HT-29 (cell line): Measurements from ENCODE around the gene KRT4. TPM values are rescaled to one million over a fixed set of nuclear protein-coding genes. Genes with fewer than 3 reads are reported as not detected.

Experiments
- DNase-seq: peaks from one replicate; pipeline ENCODE4 v3.0.0-alpha.2; 2015; ENCODE audit warnings: low spot score
- total RNA-seq: library from RNA; depleted of rRNA; stranded (reverse); fragments of >200 nt; shearing (Covaris generic); gene quantifications from 2 replicates; pipeline ENCODE4 v1.2.3, GENCODE V29; 2014

The KRT4 gene
- total RNA-seq, 1 experiment from 2014 or later = not detected

DNA sequence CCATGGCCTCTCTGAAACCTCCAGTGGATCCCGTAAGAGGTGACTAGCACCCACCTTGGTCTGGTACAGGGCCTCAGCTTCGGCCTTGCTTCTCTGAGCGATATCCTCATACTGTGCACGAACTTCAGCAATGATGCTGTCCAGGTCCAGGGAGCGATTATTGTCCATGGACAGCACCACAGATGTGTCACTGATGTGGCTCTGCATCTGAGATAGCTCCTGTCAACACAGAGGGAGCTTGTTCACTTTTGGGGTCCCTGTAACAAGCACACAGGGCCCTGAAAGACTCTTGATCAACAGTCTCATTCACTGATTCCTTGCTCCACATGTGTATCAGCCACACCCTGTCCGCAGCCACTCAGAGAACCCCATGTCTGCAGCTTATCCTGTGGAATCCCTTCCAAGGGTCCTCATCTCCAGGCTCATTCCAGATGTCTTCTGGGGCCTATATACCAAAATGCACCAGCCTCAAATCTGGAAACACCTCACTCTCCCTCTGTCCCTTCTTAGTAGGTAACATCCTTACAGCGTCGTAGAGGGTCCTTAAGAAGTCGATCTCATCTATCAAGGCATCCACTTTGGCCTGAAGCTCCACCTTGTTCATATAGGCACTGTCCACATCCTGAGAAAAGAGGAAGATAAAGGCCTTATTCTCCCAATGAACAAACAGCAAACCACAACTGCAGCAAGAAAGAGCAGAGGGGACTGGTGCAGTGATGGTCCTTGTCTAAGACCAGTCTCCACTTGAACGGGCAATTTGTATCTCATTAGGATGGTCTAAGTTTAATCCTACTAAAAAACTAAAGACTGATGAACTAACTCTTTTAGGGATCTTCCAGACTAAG is 21.5 kb downstream of the KRT4 start:
- no peak for DNase-seq

DNA sequence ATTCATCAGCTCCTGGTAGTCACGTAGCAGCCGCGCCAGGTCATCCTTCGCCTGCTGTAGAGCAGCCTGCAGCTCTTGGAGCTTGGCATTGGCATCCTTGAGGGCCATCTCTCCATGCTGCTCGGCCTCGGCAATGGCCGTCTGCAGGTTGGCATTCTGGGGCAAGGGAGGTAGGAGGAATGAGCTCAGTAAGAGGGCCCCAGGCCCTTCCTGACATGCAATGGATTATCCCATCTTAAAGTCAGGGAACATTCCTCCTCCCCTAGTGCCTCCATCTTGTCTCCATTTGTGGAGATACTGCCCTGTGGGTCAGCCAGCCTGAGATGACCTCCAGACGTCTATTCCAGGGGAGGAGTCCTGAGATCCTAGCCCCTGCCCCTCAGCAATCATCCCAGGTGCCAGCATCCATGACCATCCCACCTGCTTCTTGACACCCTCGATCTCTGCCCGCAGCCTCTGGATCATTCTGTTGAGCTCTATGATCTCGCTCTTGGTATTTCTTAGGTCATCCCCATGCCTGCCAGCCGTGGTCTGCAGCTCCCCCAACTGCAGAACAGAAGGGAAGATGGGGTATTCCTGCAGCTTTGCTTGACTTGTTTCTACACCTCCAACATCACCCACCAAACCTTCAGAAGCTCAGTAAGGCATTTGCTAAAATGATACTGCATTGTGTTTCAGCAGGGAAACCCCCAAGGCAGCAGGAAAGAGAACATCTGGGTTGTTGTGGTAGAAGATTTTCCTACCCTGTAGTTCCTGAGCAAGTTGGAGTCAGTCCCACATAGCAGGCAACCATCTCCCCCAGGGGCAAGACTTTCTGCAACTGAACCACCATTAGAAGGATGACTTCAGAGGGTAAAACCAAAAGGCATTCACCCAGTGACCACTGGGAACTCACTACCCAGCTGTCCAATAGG is 22.4 kb downstream of the KRT4 start:
- DNase-seq = no peak

DNA sequence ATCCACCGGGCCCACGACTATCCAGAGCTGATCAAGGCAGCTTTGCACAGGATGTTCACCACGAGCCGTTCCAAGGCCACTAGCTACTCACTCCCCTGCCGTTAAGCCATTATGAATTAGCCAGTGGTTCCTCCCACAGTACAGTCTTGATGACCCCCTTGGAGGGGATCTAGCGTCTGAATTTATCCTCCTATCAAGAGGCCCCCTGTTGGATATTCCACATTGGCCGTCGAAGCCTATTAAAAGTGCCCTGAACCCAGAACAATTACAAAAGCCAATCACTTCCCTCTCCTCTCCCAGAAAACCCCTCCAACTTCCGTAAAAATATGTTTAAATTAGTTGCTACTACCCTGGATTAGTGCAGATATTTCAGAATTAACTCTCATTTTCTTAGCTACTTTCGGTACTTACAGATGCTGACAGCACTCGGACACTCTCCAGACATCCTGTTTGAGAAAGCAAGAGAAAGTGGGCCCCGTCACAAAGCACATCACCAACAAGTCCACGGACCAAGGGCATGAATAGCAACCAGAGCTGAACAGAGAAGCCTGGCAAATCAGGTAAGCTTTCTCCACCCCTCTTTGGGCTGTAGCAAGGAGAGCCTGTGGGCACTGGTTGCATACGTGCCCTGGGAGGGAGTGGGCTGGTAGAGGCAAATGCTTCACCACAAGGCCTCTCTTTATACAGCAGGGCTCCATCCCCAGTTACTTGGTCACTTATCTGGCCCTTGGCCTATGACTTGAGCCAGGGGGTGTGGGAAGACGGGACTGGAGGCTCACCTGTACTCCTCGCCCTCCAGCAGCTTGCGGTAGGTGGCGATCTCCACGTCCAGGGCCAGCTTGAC is 23.3 kb downstream of the KRT4 start:
- DNase-seq = no peak

DNA sequence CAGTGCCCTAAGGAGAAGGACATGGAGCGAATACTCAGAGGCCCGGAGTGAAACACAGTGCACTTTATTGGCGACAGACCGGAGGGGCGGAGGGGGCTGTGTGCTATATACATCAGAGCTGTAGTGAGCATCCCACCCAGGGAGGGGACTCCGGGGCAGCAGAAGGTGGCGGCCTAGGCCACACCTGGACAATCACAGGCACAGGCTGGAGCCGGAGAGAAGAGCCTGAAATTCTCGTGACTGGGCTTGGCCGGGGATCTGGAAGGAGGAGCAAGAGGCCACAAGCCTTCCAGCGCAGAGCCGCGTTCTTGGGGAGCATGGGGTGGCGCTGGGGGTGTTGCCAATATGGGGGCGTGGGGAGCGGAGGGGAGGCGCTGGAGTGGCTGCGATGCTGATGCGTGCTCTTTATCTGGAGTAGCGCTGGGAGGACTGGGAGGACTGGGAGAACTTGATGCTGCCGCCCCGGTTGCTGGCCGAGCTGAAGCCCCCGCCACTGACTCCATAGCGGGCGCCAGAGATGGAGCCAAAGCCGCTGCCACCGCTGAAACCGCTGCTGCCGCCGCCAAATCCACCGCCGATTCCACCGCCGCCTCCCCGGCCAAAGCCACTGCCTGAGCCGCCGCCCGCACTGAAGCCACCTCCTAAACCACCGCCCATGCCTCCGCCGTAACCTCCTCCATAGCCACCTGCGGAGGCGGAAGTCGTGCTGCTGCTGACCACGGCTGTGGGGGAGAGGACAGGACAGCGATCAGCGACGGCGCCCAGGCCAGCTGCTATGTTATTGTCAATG is 24.1 kb downstream of the KRT4 start:
- DNase-seq = no peak

DNA sequence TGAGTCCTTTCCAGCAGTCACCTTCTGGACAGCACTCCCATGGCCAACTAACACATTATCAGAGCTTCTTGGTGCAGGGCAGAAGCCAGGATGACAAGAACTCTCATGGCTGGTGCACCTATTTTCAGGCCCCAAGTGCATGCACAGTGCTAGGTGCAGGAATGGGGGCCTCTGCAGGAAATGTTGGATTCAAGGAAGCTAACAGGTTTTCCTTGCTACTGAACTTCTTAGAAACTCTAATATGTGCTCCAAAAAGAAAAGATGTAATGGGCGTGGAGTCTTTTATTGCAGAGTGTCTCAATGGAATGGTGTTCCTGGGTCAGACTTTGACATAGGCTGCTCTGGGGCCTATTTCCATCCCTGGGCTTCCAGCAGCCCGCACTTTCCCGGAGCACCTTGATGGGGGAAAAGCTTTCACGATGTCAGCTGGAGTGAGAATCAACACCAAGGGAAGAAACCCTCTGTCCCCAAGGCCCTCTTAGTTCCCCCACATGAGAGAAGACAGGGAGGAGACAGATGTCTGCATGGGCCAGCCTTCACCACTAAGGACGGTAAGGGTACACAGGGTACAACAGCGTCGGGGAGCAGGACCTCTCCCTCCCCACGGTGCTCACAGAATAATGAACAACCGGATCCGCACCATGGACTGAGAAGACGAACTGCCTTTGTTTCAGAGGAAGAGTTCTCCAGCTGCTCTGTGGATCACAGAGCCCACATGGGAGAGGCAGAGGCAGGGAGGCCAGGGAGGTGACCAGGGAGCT is 24.9 kb downstream of the KRT4 start:
- no peak for DNase-seq

DNA sequence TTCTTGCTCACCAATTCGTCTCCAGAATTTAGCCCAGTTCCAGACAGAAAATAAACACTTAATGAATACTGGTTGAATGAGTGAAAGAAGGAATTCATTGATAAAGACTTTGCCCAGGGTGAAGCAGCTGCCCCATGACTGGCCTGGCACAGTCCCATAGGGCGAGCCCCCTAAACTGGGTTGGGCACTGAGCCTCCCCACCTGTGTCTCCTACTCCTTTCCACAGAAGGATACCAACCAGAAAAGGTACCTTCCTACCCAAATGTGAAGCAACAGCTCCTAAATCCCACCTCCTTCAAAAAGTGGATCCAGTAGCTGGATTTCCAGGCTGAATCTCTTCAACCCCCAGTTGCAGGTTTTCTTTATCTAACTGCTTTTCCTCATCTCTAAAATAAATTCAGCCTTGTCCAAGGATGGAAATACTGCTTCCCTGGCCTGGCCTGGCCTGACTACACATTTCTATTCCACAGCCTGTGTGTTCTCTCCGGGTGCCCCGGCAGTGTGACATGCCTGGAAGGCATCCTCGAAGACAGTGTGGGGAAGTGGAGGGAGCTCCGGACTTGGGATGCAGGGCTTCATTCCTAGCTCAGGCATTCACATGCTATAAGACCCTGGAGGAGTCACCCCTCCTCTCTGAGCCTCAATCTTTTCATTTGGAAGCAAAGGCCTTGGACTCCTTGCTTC is 25.6 kb downstream of the KRT4 start:
- DNase-seq = no peak

DNA sequence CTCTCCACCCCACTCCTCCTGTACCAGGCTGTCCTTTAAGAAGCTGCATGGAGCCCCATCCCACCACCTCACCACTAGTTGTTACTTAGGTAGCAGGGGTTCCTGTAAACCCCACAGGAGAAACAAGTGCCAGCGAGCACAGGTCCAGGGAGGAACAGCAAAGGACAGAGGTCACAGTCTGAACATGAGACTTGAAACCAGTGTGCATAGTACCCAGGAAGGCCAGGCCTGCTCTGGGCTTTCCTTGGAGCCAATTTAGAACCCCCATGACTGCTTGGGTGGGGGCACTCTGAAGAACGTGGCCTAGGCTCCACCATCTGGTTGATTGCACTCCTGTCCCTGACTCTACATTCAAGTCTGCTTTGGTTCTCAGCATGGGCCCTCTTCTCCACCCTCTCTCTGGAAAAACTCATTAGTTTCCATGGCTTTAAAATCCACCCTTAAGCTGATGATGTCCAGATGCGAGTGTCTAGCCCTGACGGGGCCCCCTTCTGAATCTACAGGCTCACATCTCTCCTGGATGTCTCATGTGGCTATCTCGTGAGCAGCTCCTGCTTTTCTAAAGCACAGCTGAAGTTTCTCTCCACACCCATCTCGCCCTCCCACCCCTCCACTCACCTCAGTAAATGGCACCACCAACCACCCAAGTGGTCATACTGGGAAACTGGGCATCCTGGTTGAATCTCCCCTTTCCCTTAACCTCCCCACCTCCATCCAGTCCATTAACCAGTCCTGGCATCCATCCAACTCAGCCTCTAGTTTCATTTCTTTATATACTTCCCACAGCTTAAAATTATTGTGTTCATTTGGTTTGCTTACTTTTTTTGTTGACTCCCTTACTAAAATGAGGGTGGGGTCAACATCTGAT is 26.4 kb downstream of the KRT4 start:
- no peak for DNase-seq

DNA sequence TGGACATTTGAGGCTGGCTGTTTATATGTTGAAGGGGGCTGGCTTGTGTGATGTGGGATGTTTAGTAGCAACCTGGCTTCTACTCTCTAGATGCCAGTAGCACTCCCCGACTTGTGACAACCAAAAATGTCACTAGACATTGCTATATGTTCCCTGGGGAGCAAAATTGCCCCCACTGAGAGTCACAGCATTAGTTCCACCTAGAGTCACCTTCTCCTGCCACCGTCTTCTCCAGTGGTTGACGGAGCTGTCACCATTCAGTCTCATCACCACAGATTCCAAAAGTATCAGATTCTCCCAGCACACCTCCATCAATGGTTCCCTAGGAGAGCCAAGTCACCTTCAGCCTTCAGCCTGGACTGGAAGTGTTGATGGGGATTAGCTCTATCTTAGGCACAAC is 29.0 kb downstream of the KRT4 start:
- DNase-seq = no peak

DNA sequence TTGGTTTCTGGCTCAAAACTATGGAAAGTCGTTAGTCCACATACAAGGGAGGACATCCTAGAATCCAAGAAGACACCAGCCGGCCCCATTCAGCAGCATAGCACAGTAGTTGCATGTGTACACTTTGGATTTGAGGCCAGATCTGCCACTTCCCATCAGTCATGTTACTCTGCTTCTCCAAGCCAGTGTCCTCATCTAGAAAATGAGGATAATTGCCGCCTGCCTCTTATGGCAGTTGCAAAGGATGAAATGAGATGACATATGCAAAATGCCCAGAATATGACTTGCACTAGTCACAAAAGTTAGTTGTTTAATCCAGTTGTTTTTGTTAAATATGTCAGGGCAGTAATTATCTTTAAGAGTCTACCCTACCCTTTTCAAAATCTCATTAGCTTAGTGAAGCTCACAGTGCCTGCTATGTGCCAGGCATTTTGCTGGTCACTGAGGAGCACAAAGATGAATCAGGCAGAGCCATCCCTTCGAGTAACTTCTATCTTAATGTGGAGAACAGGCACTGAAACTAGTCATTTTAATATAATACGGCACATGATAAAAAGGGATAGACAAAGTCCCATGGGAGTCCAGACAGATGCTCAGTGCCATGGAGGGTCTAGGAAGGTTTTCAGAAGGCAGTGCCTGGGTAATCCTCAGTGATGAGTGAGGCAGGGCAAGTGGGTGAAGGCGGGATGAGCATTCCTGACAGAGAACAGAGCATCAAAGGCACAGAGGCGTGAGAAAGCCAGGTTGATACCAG is 30.2 kb downstream of the KRT4 start:
- no peak for DNase-seq

DNA sequence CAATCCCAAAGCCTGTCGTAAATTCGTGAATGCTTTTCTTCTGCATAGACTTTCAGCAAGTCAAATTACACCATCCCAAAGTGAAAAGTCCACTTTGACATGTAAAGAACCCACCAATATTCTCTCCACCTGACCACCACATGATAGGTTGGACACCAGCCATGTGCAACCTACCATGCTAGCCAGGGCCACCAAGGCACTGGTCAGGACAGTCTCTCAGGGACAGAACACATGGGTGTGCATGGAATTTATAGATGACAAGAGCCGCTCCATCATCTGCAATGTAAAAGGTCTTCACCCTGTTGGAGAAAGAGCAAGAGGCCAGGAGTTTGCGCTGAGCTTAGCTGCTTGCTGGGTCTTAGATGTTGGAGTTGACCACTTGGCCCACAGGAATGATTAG is 31.4 kb downstream of the KRT4 start:
- DNase-seq = no peak

DNA sequence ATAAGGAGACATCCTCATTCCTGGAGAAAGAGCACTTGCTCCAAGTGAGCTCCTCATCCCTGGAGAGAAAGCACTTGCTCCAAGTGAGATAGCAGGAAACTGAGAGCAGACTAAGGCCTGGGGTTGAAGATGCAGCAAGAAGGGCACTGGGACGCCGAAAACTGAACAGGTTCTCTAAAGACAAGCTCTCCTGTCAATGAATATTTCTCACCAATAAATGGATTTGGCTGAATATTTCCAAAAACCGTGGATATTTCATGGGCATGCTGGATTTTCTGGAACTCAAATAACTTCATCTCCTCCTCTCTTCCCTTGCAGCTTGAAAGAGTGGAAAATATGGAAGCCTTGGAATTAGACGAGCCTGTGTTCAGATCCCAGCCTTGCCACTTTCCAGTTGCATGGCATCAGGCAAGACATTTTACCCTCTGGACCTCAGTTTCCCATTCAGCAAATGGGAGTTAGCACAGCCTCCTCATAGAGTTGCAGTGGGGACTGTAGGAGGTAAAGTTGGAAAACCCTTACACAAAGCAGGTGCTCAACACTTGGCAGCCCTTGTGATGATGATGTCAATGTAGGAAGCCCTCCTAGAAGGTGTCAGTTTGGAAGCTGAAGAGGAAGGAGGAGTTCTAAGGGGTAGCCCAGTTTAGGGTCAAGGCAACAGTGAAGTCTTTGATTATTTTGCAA is 32.4 kb downstream of the KRT4 start:
- no peak for DNase-seq

DNA sequence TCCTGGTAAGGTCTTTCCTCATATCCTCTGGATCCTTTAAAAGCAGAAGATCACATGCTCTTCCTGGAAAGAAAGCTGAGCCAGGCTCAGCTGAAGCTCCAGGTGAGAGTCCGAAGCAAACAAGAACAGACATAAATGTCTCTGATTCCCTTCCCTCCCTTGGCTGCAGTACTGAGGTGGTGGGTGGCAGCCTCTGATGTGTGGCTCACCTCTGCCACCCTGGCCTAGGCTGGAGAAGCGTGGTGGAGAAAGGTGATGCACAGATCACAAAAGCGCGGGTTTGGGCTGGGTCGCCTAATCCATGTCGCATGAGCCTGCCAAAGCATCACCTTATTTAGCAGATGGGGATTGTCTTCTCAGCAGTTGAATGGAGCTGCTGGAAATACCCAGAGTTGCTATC is 34.0 kb downstream of the KRT4 start:
- no peak for DNase-seq

DNA sequence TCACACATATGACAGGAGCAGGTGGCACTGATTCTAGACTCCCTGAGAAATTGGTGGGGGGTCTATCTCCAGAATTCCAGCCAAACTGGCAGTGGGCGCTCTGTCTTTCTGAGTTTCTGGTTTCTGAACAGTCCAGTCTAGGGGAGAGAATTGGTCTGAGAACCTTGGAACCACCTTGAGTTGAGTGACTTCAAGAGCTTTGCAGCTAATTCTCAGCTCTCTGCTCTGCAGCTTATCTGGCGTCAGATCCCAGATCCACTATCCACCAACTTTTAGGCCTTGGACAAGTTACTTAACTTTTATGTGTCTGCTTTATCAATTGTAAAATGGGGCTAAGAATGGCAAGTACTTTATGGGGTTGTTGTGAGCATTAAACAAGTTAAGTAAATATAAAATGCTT is 35.1 kb downstream of the KRT4 start:
- DNase-seq = no peak

DNA sequence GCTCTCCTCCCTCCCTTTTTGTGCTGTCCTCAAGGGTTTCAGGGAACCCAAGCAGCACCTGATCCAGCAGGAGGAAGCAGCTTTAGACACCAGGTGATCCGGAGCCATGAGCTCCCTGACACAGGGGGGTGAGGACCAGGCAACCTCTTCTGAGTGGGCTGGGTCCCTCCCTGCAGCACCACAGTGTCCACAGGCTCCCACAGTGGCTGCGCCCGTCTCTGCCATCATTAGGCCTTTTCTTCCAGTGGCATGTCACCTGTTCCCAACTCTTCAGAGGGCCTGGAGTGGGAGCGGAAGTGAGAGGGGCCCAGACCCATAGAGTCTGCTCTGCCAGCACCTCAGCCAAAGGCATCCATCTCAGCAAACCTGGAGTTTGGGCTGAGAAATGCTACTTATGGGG is 36.4 kb downstream of the KRT4 start:
- no peak for DNase-seq

DNA sequence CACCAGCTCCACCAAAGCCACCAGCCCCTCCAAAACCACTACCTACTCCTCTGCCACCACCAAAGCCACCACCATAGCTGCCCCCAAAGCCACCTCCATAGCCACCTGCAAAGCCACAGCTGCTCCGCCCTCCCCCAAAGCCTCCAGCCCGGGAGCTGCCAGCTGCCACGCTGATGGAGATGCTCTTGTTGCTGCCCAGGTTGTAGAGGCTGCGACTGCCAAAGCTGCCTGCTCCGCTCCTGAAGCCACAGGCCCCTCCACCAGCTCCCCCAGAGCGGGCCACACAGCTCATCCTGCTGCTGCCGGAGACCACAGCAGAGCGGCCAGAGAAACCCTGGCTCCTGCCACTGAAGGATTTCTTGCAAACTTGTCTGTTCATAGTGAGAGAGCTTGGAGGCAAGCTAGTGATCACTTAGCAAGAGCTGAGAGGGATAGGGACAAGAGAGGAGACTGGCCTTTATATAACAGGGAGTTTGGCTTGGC is 37.0 kb downstream of the KRT4 start, which contains the start of gene KRT76:
KRT76 (minus strand) TSS at position 433 of the 483 bp plus-strand sequence; CDS start at position 379, 54 bp downstream.
- DNase-seq = no peak

DNA sequence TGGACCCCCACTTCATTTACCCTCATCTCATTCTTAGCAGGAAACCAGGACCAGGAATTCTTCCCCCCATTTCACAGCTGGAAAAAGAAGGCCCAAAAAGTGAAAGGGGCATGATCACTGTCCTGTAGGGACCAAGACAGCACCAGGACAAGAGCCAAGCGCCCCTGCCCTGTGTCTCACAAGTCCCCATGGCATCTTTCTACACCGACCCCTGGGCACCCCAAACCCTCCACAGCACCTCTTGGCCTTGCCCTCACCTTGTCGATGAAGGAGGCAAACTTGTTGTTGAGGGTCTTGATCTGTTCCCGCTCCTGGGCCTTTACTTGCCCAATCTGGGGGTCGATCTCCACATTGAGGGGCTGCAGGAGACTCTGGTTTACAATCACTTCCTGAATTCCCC is 37.5 kb downstream of the KRT4 start:
- no peak for DNase-seq
